GM21526 (cell line): ENCODE results near the gene RBM38.
"Not testable (repeated sequence)": the region's sequence is repeated elsewhere in the genome, so short reads cannot be mapped to it uniquely, and the experiment has no call there.

Source experiments
- ATAC-seq: cut with Tn5 transposase; IDR thresholded peaks from one replicate; pipeline ENCODE4 v1.9.1; 2021; ENCODE audit warnings: moderate library complexity; ENCODE audit not compliant: unreplicated experiment, low FRiP score

Gene RBM38

DNA sequence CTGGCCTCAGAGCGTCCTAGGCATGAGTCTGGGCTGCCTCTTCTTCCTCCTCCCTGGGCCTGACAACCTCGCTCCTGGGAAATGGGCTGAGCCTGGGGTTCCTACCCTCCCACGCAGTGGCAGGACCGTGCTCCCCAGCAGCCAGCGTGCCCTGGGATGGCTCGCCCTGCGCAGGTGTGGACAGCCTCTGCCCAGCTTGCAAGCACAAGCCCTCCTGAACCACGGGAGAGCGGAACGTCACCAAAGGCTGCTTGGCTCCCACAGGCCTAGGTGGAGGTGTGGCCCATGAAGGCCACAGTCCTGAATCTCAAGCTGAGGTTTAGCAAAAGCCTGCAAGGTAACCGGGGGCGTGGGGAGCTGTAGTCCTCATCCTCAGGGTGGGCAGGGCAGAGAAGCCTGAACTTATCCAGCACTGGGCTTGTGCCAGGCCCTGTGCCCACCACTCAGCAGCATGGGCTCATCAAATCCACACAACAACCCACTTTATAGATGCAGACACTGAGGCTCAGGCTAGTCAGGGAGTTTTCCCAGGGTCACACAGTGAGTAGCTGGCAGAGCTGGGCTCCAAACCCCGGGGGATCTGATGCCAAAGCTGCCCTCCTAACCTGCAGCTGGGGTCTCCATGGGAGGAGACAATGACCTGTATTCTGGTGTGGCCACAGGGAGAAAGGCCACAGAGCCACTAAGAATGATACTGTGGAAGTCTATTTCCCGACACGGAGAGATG, 25.3 kb downstream of the RBM38 start:
- no peak for ATAC-seq

DNA sequence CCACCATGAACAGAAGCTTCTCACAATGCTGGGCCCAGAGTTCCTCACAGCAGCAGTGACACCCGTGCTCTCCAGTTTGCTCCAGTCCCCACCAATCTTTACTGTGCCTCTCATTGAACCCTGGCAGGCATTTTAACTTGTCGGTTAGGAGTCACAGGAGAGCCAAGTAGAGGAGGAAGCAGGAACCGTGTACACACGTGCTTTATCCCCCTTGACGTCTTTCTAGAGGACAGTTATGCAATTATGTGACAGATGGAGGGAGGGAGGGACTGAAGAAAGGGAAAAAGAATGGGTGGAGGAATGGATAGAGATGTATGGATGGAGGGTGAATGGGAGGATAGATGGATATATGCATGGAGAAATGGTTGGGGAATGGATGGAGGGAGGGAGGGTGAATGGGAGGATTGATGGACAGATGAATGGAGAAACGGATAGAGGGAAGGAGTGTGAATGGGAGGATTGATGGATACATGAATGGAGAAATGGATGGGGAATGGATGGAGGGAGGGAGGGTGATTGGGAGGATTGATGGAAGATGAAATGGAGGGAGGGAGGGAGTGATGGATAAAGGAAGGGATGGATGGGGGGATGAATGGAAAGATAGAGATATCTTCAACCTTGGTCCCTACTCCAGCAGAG, 26.0 kb downstream of the RBM38 start:
- ATAC-seq: no peak

DNA sequence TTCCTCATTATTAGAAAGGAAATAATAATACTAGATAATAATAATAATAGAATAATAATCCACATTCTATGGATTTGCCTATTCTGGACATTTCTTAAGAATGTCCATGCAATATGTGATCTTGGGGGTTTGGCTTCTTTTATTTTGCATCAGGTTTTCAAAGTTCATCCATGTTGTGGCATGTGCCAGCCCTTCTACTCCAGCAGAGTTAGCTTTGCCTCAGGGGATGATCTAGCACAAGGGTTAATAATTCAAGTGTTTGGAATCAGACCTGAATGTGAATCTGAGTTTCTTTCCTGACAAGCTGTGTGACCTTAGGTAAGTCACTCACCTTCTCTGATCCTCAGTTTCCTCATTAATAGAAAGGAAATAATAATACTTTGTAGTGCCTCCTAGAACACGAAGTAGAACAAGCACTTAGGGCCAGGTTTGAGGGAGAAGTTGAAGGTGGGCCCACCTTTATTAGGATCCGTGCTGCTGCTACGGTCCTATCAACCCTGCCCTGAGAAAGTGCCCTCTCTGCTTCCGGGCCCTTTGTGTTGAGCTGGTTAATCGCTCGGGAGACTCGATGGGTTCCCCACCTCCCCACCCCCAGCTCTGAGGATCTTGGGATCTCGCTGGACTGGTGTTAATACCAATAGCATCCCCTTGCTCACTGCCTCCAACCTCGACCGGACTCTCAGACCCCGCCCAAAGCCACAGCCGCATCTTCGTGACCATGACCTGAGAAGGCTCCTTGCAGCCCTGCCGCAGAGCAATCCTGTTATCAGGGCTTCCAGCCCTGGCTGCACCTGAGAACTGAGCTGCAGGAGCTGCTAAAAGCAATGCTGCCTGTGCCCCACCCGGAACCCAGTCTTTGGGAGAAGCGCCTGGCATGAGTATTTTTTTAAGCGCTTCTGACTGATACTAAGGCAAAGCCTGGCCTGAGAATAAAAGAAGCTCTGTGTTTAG, 26.9 kb downstream of the RBM38 start:
- ATAC-seq: no peak

DNA sequence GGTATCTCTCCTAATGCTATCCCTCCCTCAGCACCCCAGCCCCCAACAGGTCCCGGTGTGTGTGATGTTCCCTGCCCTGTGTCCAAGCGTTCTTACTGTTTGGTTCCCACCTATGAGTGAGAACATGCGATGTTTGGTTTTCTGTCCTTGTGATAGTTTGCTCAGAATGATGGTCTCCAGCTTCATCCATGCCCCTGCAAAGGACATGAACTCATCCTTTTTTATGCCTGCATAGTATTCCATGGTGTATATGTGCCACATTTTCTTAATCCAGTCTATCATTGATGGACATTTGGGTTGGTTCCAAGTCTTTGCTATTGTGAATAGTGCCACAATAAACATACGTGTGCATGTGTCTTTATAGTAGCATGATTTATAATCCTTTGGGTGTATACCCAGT, 28.3 kb downstream of the RBM38 start:
- not testable (repeated sequence) for ATAC-seq

DNA sequence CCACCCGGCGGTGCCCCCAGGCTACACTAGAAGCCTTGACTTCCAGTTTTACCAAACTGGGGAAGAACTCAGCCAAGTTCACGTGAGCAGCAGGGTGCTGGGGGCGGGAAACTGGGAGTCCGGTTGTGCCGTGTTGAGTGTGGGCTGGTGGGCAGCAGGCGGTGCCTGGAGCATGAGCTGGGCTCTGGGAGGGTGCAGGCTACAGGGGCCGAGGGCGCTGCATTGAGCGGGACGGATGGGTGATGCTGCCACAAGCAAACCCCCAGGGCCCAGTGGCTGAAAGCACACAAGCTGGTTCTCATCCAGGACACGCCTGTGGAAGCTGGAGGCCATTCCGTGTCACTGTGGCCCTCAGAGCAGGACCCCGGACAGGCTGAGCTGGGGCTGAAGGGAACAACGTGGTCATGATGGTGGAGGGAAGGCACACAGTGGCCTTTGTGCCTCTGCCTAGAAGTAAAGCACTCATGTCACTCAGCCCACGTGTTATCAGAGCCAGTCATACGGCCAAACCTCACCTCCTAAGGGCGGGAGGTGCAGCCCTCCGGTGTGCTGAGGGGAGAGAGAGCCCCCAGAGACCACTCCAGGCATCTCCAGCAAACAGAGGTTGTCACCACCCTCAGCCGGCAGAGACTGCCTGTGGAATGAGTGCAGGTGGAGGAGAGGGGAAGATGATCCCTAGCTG, 29.5 kb downstream of the RBM38 start:
- no peak for ATAC-seq

DNA sequence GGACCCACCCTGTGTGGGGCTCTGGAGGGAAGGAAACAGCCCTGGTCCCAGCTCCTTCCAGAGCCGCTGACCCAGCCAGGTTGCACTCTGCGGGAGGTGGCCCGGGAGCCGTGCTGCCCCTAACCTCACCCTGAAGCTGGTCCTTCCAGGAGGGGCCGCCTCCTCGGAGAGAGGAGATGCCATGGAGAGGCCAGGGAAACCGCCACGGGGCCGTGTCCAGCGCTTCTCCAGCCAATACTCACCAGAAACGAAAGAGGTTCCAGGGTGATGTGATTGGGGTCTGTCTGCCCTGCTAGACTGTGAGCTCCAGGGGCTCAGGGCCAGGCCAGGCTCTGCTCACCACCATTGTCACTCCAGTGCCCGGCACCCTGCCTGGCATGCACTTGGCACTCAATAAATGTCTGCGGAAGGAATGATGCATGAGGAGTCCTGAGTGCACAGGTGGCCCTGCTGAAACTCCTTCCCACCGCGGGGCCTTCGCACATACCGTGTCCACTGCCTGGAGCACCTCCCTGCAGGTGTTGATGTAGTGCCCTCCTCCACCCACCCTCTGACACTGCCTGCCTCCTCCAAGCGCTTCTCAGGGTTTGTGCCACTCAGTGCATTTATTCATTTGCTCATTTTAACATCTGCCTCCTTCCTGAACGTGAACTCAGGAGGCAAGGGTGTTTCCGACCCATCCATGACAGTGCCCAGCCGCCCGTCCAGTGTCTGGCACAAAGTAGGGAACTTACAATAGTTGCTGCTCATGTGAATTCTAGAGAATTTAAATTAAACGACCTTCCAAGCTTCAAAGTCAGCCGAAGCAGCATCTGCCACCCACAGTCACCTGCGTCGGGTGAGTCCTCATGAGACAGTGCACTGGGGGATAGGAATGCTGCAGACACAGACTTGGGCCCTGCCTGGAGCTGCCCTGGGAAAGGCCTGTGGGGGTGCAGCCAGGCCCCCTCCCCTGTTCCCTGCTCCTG, 30.3 kb downstream of the RBM38 start:
- no peak for ATAC-seq

DNA sequence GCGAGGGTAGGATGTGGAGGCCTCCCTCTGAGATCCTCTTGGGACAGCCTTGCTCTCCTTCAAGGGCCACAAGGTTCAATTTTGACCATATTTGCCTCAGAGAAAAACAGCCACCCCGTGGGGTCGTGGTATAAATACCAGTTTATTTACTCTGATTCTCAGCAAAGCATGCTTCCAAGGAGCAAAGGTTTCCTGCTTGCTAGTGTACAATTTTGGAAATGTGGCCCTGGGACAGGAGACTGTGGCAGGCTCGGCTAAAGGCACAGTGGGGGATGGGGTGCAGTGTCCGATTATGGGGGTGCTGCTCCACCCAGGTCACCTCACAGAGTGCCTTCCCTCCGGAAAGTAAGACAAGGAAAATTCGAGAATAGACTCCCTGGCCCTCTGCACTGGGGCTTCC, 31.1 kb downstream of the RBM38 start:
- ATAC-seq: no peak

DNA sequence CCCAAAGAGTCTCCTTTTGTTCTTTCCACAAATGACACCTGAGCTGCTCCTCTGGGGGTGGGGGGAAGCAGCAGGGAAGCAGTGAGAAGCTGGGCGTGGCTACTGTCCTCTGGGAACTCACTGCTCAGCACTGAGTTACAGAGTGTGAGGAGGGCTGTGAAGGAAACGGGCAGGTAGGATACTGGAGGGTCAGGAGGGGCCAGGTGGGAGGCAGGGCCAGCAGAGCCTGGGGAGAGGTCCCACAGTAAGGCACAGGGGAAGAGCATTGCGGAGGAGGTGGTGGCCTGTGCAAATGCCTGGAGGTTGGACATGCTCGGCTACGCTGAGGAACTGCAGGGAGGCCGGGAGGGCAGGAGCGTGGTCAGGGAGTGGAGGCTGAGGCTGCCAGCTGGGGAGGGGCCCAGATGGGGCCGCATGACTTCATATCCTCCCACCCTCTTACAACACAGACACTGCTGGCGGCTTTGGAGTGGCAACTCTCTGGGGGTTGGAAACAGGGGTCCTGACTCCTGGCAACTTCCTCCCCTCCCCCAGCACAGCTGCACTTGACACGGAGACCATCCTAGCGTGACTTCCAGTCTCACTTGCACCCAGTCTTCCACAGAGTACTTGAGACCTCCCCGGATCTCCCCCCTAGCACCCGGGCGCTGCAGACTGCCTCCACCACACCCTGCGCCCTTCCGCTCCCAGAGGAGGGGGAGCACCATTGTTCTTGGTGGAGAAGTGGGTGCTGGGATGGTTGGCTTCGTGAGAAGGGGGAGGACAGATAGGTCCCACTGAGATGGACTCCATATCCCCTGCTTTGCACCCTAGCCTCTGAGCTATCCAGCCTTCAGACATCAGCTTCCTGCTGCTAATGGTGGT, 34.2 kb downstream of the RBM38 start:
- ATAC-seq: no peak

DNA sequence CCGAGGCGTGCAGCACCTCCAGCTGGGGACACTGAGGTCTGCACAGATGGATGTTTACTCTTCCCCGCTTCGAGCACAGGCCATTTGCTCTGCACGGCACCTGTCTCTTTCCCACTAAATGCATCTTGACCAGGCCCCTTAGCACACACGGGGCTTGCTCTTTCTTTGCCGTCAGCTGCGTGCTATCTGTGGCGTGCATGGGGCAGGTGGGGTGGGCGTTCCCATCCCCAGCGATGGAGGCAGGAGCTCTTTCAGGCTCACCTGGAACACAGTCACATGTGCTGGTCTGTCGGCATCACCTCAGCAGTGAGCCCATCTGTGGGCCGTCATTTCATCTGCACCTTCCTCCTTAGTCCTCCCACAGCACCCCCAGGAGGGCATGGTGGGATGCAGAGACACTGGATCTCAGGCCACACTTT, 35.1 kb downstream of the RBM38 start:
- ATAC-seq: no peak

DNA sequence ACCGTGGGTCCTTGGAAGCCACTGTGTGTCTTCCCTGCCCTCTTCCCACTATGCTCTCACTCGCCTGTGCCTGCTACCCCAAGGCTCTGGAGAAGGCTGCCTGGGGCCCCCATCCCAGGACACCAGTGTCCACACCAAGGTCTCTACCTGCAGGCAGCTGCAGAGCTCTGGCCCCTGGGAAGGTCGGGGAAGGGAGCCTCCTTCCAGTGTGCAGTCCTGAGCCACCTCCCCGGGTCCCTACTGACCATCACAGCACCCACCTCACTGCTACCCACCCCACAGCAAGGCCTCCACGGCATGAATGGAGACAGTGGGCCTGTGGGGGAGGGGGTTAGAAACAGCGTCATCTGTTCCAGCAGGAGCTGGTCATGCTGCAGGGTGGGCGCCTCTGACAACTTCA, 35.6 kb downstream of the RBM38 start:
- no peak for ATAC-seq

DNA sequence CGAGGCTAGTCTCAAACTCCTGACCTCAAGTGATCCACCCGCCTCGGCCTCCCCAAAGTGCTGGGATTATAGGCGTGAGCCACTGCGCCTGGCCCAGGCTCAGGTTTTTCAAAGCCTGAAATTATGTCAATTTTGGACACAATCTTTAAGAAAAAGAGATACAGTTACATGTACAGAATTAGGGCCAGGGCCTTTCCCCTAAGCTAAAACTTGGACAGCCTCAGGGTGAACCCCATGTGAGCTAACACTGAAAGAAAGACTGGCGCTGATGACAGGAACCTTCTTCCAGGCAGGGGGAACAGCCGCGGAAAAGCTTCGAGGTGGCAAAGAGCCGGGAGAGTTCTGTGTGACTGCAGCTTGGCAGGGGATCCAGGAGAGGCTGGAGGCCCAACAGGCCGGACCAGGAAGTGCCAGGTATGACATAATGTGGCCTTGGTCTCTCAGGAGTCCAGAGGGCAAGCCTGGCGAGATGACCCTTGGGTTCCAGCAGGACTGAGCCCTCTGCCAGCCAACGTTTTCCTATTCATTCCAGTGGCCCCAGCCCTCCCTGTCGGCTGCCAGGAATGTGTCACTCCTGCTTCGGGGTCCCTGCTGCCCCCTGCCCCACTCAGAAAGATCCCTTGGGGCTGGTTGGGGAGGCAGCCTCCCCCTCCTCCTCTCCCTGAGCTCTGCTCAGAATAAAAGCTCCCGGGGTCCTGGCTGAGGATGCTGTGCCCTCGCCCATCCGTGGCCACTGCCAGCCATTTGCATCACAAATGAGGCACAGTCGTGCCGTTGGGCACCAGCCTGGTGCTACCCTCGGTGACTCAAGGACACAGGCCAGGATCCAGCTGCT, 37.3 kb downstream of the RBM38 start:
- ATAC-seq: no peak

DNA sequence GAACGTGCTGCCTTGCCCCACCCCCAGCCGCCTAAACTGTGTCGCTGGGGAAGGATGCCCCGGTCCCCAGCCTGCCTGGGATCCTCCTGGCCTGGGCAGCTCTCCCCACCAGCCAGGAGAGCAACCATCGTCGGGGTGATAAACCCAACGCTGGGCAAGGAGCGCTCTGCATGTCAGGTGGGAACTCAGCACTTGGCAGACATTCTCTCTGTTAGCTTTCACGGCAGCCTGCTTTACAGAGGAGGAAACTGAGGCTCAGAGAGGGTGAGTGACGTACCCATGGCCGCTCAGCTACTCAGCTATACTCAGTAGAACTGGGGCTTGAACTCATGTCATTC, 37.9 kb downstream of the RBM38 start:
- no peak for ATAC-seq

DNA sequence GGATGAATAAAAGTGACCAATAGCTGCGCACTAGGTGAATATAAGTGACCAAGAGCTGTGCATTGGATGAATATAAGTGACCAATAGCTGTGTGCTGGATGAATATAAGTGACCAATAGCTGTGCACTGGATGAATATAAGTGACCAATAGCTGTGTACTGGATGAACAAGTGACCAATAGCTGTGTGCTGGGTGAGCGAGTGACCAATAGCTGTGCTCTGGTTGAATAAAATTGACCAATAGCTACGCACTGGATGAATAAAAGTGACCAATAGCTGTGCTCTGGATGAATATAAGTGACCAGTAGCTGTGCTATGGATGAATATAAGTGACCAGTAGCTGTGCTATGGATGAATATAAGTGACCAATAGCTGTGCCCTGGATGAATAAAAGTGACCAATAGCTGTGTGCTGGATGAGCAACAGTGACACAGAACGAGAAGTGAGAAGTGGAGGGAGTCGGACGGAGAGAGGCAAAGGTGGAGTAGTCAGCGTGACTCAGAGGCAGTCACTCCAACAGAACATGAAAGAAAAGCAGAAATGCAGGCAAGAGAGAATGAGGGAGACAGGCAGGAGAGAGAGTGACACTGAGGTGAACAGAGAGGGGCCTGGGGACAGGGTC, 38.5 kb downstream of the RBM38 start:
- ATAC-seq: no peak

DNA sequence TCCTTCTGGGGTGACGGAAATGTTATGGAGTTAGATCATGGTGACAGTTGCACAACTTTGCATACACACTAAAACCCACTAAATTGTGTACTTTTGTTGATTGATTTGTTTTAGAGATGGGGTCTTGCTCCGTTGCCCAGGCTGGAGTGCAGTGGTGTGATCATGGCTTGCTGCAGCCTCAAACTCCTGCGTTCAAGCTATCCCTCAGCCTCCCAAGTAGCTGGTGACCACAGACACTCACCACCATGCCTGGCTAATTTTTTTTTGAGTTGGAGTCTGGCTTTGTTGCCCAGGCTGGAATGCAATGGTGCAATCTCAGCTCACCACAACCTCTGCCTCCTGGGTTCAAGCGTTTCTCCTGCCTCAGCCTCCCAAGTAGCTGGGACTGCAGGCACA, 39.0 kb downstream of the RBM38 start:
- ATAC-seq: not testable (repeated sequence)

DNA sequence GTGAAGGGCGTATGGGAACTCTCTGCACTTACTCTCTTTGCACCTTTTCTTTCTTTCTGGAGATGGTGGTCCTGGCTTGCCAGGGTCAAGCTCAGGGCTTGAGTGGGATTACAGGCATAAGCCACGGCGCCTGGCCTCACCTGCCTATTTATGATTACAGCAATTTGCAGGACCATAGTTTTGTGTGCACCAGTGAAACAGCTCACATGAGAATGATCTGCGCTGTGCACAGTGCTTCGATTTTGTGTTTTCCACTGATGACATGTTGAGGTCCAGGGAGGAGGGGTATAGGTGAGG, 40.3 kb downstream of the RBM38 start:
- no peak for ATAC-seq

DNA sequence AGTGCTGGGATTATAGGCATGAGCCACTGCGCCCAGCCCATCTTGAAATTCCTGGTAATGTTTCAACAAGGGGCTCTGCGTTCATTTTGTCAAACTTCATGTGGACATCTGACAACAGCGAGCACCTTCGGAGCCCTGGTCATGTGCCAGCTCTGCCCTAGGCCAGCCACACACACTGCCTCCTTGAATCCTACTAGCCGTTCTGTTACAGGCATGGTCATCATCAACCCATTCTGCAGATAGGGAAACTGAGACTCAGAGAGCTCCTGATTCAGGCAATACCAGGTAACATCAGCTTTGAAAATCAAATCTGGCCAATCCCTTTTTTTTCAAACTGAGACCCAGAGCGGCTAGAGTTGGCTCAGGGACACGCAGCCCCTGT, 41.3 kb downstream of the RBM38 start:
- no peak for ATAC-seq

DNA sequence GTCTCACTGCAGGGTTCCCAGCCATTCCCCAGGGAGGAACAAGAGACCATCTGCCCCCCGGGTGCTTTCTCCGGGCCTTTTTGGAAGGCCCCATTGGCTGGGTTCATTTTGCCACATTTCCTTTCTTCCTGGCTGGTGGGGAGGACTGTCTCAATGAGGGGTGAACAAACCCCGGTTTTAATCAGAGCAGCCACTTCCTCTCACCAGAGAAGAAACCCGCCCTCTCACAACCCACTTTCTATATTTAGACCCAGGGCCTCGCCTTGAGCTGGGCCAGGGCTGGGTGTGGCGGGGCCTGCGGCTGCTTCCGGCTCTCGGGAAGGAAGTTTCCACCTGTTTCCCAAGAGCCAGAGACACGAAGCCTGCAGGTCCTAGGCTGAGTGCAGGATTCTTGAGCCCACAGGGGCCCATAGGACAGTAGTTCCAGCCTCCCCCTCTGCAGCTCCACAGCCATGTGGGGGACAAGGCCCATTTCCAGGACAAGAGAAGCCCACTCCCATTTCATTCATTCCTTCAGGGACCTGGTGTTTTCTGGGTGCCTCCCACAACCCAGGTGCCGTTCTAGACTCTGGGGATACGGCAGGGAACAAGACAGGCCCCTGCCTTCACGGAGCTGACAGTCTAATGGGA, 41.8 kb downstream of the RBM38 start:
- peak; percentile 93 for ATAC-seq
